Effector memory CD4-positive, alpha-beta T cell (primary cell): ENCODE data around the gene AKT1S1.
A peak's percentile ranks its signal among the peaks of the same experiment; 100 is the strongest.

Experiments used
- DNase-seq, 3 donors: peaks; one replicate each; pipeline ENCODE4 v3.0.0-alpha.2; 2020
- H3K27ac ChIP-seq: 2 replicates; pipeline ENCODE4 v1.7.0; 2013; ENCODE audit warnings: mild to moderate bottlenecking, low read length, moderate library complexity; ENCODE audit not compliant: insufficient read depth, poor library complexity, severe bottlenecking
- H3K27me3 ChIP-seq: replicated peaks from 2 replicates; pipeline ENCODE4 v1.7.0; 2013; ENCODE audit warnings: mild to moderate bottlenecking, low read length; ENCODE audit not compliant: insufficient read depth, control insufficient read depth, poor library complexity, severe bottlenecking
- H3K36me3 ChIP-seq: 2 replicates; pipeline ENCODE4 v1.7.0; 2013; ENCODE audit warnings: mild to moderate bottlenecking, low read length, moderate library complexity; ENCODE audit not compliant: control insufficient read depth, insufficient read depth
- H3K4me1 ChIP-seq: 2 replicates; pipeline ENCODE4 v1.7.0; 2013; ENCODE audit warnings: low read length, mild to moderate bottlenecking; ENCODE audit not compliant: control insufficient read depth, insufficient read depth, poor library complexity, severe bottlenecking
- H3K4me3 ChIP-seq: 2 replicates; pipeline ENCODE4 v1.7.0; 2013; ENCODE audit warnings: low read length, low read depth, mild to moderate bottlenecking; ENCODE audit not compliant: insufficient read depth, poor library complexity, severe bottlenecking
- H3K9me3 ChIP-seq: 2 replicates; pipeline ENCODE4 v1.7.0; 2013; ENCODE audit warnings: mild to moderate bottlenecking, low read length, moderate library complexity; ENCODE audit not compliant: control insufficient read depth

AKT1S1 gene

DNA sequence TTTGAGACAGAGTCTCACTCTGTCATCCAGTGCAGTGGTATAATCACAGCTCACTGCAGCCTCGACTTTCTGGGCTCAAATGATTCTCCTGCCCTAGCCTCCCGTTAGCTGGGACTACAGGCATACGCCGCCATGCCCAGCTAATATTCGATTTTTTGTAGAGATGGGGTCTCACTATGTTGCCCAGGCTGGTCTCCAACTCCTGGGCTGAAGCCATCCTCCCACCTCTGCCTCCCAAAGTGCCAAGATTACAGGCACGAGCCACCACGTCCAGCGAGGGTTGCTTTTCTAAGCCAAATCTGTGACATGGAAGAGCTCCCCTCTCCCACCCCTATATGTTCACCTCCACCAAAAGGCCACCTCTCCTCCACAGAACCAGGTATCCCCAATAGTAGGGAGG is 40.9 kb upstream of the AKT1S1 start:
- peaks cover 45% of the 10 kb centered on the region for H3K36me3 ChIP-seq
- peaks cover 4% of the 10 kb centered on the region for H3K4me1 ChIP-seq
- H3K4me3 ChIP-seq, result no peak overlapping the region
- H3K27me3 ChIP-seq, result no peaks in the 10 kb centered on the region
- H3K27ac ChIP-seq, result no peak overlapping the region
- DNase-seq, result no peak
- no peaks in the 10 kb centered on the region for H3K9me3 ChIP-seq

DNA sequence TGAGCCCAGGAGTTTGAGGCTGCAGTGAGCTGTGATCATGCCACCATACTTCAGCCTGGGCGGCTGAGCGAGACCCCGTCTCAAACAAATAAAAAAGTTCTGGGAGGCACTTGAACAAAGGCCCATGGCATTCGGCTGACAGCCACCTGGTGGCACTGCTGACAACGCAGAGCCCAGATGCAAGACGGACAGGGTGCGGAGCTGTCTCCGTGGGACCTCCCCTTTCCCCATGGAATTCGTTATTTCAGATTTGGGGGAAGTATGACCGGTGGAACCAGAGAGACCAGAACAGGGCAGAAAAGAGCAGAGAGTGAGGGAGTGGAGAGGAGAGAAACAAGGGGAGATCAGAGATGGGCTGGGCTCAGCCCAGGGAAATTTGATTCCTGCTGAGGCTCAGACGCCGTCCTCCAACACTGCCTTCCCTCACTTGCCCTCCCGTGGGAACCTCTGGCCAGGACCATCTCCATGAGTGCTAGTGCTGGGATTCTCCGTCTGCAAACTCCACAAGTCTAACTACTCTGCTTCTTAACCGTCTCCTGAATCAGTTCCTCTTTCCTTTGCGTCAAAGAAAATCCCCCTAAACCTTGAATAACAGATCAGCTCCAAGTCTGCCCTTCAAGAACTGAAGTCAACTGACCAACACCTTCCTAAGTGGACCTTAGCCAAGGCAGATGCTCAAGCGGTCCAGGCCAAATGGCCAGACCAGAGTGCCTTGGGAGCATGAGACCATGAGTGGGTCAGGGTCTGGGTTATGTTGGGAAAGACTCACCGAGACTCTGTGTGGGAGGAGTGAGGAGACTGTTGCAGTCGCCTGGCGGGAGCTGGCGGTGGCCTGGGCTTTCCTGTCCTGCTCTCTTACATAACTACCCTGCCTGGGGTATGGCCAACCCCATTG is 39.9 kb upstream of the AKT1S1 start:
- no peak for DNase-seq
- no peak overlapping the region for H3K4me3 ChIP-seq
- H3K27me3 ChIP-seq, result no peaks in the 10 kb centered on the region
- no peak overlapping the region for H3K27ac ChIP-seq
- H3K4me1 ChIP-seq, result peaks cover 3% of the 10 kb centered on the region
- H3K36me3 ChIP-seq, result peaks cover 45% of the 10 kb centered on the region
- H3K9me3 ChIP-seq, result no peaks in the 10 kb centered on the region

DNA sequence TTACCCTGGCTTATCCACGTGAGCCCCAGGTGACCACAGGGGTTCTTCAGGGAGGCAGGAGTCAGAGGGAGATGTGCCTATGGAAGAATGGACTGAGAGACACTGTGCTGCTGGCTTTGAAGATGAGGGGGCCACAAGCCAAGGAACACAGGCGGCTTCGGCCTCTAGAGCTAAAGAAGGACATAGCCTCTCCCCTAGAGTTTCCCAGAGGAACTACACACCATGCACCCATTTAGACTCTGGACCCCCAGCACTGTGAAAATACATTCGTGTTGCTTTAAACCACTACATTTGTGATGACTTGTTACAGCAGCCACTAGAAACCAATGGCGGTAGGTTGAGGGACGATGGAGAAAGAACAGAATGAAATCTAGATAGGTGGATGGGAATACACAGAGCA is 38.1 kb upstream of the AKT1S1 start:
- no peak overlapping the region for H3K4me3 ChIP-seq
- H3K27me3 ChIP-seq, result no peaks in the 10 kb centered on the region
- H3K27ac ChIP-seq, result no peak overlapping the region
- H3K36me3 ChIP-seq, result peaks cover 40% of the 10 kb centered on the region
- no peak for DNase-seq
- H3K4me1 ChIP-seq, result peaks cover 11% of the 10 kb centered on the region
- no peaks in the 10 kb centered on the region for H3K9me3 ChIP-seq

DNA sequence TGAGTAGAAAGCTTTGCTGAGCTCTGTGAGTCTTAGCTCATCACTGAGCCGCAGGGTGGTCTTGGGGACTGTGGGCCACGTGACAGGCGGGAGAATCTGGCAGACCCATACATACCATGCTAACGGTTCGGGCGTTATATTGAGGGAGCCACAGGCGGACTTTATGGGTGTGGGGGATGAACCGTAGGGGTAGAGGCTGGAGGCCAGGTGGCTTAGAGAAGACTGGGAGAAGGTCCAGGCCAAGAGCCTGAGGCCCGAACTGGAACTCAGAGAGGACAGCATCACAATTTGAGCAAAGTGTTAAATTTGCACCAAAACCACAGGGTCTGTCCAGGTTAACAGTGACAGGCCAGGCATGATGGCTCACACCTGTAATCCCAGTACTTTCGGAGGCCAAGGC is 36.6 kb upstream of the AKT1S1 start:
- no peaks in the 10 kb centered on the region for H3K9me3 ChIP-seq
- H3K27ac ChIP-seq, result no peak overlapping the region
- peaks cover 11% of the 10 kb centered on the region for H3K4me1 ChIP-seq
- H3K4me3 ChIP-seq, result no peak overlapping the region
- peaks cover 48% of the 10 kb centered on the region for H3K36me3 ChIP-seq
- no peaks in the 10 kb centered on the region for H3K27me3 ChIP-seq
- DNase-seq, result no peak

DNA sequence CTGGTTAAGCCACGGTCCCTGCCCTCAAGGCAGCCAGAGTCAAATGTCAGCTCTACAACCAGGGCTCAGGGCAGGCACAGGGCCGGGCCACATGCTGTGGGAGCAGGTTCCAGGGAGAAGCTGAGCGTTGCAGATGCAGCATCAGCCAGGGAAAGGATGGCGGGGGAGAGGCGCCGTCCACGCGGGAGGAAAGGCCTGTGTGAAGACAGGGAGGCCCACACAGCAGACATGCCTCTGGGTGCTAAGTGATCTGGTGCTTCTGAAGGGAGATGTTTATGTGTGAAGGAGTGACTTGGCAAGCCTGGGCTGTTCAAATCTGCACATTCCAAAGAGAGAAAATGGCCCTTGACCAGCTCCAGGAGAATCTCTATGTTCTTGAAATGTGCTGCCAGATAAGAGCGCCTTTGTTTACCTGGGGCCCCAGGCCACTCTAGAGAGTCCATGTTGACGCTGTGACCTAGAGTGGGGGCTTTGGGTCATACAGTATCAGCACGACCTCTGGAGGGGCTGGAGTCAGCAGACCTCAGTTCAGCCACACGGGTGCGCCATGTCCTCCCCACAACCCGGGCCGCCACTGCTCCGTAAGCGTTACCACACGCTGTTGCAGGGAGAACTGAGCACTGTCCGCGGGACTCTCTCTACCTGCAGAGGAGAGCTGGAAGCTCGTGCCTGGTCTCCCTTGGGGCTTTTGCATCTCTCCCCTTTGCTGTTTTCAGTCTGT is 36.0 kb upstream of the AKT1S1 start:
- H3K9me3 ChIP-seq, result no peaks in the 10 kb centered on the region
- H3K36me3 ChIP-seq, result peaks cover 49% of the 10 kb centered on the region
- no peak overlapping the region for H3K27ac ChIP-seq
- no peak overlapping the region for H3K4me3 ChIP-seq
- H3K27me3 ChIP-seq, result no peaks in the 10 kb centered on the region
- DNase-seq, result no peak
- H3K4me1 ChIP-seq, result peaks cover 11% of the 10 kb centered on the region

DNA sequence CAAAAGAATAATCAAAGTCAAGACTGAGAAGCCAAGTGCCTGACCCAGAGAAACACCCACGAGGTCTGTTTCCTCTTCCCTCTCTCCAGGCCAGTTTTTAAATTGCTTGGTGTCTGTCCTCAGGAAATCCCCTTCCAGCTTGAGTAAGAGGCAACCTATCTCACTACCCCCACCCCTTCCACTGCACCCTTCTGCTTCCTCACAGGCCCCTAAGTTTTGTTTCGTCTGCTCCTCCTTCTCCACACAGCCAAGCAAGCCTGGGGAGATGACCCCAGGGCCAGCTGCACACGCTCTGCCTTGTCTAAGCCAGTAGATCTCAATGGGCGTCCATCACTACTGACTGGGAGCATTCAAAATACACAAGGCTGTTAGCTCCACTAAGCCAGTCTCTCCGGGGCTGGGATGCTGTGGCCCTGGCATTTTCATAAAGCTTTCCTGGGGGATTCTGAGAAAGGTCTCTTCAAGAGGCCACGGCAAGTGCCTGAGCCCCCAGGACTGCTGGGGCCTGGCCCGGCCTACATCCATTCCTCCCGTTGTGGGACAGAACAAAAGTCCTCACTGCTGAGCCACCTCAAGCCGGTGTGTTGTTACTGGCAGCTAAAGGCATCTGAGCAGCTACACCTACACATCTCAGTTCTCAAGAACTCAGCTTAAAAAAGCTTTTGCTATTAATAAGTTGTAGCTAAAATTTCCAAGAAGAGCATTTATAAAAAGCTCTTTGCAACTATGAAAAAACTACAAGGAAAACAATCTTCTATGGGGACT is 34.4 kb upstream of the AKT1S1 start:
- H3K4me3 ChIP-seq, result no peak overlapping the region
- peak overlapping the region; percentile 61 for H3K27ac ChIP-seq
- no peaks in the 10 kb centered on the region for H3K9me3 ChIP-seq
- H3K27me3 ChIP-seq, result no peaks in the 10 kb centered on the region
- H3K4me1 ChIP-seq, result peaks cover 11% of the 10 kb centered on the region
- no peak for DNase-seq
- H3K36me3 ChIP-seq, result peaks cover 49% of the 10 kb centered on the region

DNA sequence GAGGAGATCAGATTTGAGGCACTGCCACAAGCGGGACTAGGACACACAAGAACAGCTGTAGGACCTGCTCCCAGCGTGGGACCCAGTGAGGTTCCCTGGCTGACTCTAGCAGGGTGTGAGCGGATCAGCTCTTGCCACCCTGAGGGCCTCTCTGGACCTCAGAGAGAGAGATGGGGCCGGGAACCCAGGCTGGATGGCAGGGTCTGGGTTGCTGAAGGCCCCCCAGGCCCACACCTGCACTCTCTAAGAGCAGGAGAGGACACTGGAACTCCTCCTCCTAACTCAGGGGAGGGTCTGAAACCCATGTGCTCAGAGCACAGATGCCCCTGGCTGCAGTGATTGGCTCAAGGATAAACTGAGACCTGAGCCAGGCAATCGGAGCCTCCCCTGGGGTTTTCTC is 33.0 kb upstream of the AKT1S1 start:
- H3K4me1 ChIP-seq, result peaks cover 11% of the 10 kb centered on the region
- no peak overlapping the region for H3K27ac ChIP-seq
- H3K27me3 ChIP-seq, result no peaks in the 10 kb centered on the region
- H3K36me3 ChIP-seq, result peaks cover 48% of the 10 kb centered on the region
- H3K9me3 ChIP-seq, result no peaks in the 10 kb centered on the region
- H3K4me3 ChIP-seq, result no peak overlapping the region
- no peak for DNase-seq

DNA sequence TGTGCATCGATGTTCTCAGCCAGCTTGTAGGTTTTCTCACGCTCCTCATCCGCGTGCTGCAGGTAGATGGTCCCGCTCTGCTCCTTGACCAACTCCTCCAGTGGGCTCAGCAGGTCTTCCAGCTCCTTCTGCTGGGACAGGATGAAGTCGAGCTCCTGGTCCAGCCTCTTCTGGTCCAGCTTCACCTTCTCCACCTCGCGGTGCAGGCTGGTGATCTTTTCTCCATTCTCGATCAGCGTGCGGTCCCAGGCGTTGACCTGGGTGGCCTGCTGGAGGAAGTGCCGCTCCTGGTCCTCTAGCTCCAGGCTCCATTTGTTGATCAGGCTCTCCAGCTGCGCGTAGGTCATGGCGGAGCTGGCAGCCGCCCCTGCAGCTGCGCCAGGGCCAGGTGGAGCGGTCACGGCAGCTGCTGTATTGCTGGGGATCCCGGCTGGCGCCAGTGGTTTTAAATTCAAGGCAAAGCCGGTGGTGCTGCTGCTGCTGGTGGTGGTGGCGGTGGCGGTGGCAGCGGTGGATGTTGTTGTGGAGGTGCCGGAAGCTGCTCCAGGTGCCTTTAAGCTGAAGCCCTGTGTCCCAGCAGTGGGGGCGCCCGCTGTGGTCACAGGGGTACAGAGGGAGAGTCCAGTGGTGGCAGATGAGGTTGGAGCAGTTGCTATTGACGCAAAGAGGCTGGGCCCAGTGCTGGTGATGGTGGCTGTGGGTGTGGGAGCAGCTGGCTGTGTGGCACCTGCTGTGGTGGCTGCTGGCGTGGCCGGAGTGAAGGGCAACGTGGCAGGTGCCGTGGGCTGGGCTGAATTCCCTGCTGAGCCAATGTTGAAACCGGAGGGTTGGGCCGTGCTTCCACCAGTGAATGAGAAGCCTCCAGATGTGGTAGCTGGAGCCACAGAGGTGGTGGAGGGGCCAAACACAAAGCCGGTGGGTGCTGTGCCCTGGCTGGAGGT is 31.6 kb upstream of the AKT1S1 start:
- DNase-seq, result no peak
- Histone ChIP-seq H3K36me3 (peaks cover 41% of the 10 kb centered on the region), H3K4me3 (no peak overlapping the region), H3K27ac (no peak overlapping the region), H3K4me1 (peaks cover 11% of the 10 kb centered on the region), H3K9me3 (no peaks in the 10 kb centered on the region), H3K27me3 (no peaks in the 10 kb centered on the region)

DNA sequence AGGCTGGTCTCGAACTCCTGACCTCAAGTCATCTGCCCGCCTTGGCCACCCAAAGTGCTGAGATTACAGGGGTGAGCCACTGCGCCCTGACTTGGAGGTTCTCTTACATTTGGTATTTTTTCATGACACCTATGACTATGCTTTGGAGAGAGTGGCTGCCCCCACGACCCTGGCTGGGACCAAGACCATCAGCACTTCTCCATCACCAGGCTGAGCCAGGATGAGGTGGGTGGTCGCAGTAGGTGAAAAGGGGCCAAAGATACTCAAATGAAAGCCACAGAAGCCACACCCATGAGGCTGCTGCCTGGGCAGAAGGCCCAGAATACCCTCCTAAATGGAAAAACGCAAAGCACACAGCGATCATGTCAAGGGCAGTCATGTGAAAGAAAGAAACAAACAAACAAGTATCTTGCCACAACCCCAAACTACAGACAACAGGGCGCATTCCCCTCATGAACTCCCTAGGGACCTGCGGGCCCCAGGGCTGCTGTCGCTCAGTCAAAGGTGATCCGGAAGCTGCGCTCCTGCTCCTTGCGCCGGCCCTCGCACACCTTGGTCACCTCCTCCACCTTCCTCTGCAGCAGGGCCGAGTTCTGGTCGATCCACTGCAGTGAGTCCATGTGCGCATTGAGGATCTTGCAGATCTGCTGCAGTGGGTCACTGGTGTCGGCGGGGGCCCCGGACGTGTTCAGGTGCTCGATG is 30.7 kb upstream of the AKT1S1 start:
- Histone ChIP-seq H3K4me1 (peaks cover 11% of the 10 kb centered on the region), H3K9me3 (no peaks in the 10 kb centered on the region), H3K36me3 (peaks cover 32% of the 10 kb centered on the region)

More for the DNA sequence above, 30.7 kb upstream of the AKT1S1 start:
- H3K27me3 ChIP-seq, result no peaks in the 10 kb centered on the region
- no peak overlapping the region for H3K27ac ChIP-seq
- no peak for DNase-seq
- no peak overlapping the region for H3K4me3 ChIP-seq
